HepG2 (cell line): ENCODE results near the gene PDIA4. TPM values are rescaled to one million over a fixed set of nuclear protein-coding genes. Genes with fewer than 3 reads are reported as not detected.

Experiments used
- ELF1 ChIP-seq: sonication (generic); formaldehyde crosslinking; IDR thresholded peaks from 2 replicates; pipeline ENCODE4 v1.4.0; 2020; ENCODE audit warnings: missing genetic modification reagents
- GATAD2A ChIP-seq: IDR thresholded peaks from 2 replicates; pipeline ENCODE4 v1.6.1; 2016
- HHEX ChIP-seq: IDR thresholded peaks from 2 replicates; pipeline ENCODE4 v1.6.1; 2016; ENCODE audit warnings: control low read depth
- HMG20B ChIP-seq: conservative IDR thresholded peaks from 2 replicates; pipeline ENCODE4 v1.6.1; 2016; ENCODE audit warnings: missing genetic modification reagents, missing compliant biosample characterization
- IRF2 ChIP-seq: IDR thresholded peaks from 2 replicates; pipeline ENCODE4 v1.6.1; 2018; ENCODE audit warnings: missing genetic modification reagents, missing compliant biosample characterization
- KDM1A ChIP-seq: IDR thresholded peaks from 2 replicates; pipeline ENCODE4 v1.6.1; 2016; ENCODE audit warnings: missing compliant biosample characterization
- KLF16 ChIP-seq, 2 experiments: sonication (generic) in 1 of 2; formaldehyde crosslinking in 1 of 2; IDR thresholded peaks; 2 replicates each; pipeline versions ENCODE4 v1.6.1 to v1.8.0; 2016 to 2023; ENCODE audit warnings: missing genetic modification reagents in 2 of 2, missing compliant biosample characterization in 1 of 2
- NR2F2 ChIP-seq: IDR thresholded peaks from 2 replicates; pipeline ENCODE4 v1.6.1; 2012; ENCODE audit warnings: low read depth, inconsistent platforms, borderline replicate concordance
- PHF5A ChIP-seq: IDR thresholded peaks from one replicate; pipeline ENCODE4 v1.6.1; 2018; ENCODE audit warnings: low read depth, missing genetic modification reagents; ENCODE audit not compliant: unreplicated experiment
- SALL1 ChIP-seq: sonication (generic); formaldehyde crosslinking; IDR thresholded peaks from 2 replicates; pipeline ENCODE4 v1.8.0; 2022; ENCODE audit warnings: mild to moderate bottlenecking, missing genetic modification reagents
- SNAPC2 ChIP-seq: sonication (generic); formaldehyde crosslinking; IDR thresholded peaks from 2 replicates; pipeline ENCODE4 v1.8.1; 2022; ENCODE audit warnings: mild to moderate bottlenecking, missing genetic modification reagents
- SOX5 ChIP-seq: IDR thresholded peaks from 2 replicates; pipeline ENCODE4 v1.6.1; 2016; ENCODE audit warnings: borderline replicate concordance
- STAG1 ChIP-seq: sonication (generic); formaldehyde crosslinking; IDR thresholded peaks from 2 replicates; pipeline ENCODE4 v1.4.0; 2020; ENCODE audit warnings: missing genetic modification reagents
- YY1 ChIP-seq: IDR thresholded peaks from 2 replicates; pipeline ENCODE4 v1.6.1; 2011; ENCODE audit warnings: low read length, low read depth, moderate library complexity, mild to moderate bottlenecking; ENCODE audit not compliant: insufficient read depth, insufficient replicate concordance
- polyA plus RNA-seq, 8 experiments: library from polyadenylated mRNA; depleted of rRNA in 3 of 8; stranded (reverse) in 7 of 8; unstranded in 1 of 8; fragments of >200 nt; fragmentation: Illumina TruSeq in 4 of 8; extraction: Trizol in 4 of 8; gene quantifications; 2 replicates each; pipeline versions ENCODE4 v1.2.1 to v1.2.3, GENCODE V29; 2011 to 2016; ENCODE audit warnings: low read depth in 4 of 8, missing spikeins in 1 of 8, mixed read lengths in 1 of 8; ENCODE audit not compliant: insufficient read depth in 1 of 8
- total RNA-seq, 5 experiments: library from RNA; depleted of rRNA; stranded (reverse); fragments of >200 nt; fragmentation: Illumina TruSeq; extraction: Trizol; gene quantifications; 2 replicates each; pipeline ENCODE4 v1.2.3, GENCODE V29; 2016; ENCODE audit warnings: low read depth in 1 of 5
- TF ChIP-seq, protein P1 (sequence below): sonication (generic); formaldehyde crosslinking; IDR thresholded peaks from 2 replicates; pipeline ENCODE4 v1.4.0; 2020; ENCODE audit warnings: missing genetic modification reagents
- TF ChIP-seq, protein P2 (sequence below), 2 experiments: sonication (generic) in 1 of 2; formaldehyde crosslinking in 1 of 2; IDR thresholded peaks; 2 replicates each; pipeline versions ENCODE4 v1.4.0 to v1.6.1; 2016 to 2020; ENCODE audit warnings: borderline replicate concordance in 1 of 2, low read depth in 1 of 2, mild to moderate bottlenecking in 1 of 2, missing genetic modification reagents in 1 of 2
- TF ChIP-seq, protein P3 (sequence below), 2 experiments: sonication (generic) in 1 of 2; formaldehyde crosslinking in 1 of 2; IDR thresholded peaks; 2 replicates each; pipeline versions ENCODE4 v1.5.1 to v1.6.1; 2011 to 2020; ENCODE audit warnings: borderline replicate concordance in 1 of 2, low read depth in 1 of 2, low read length in 1 of 2, mild to moderate bottlenecking in 1 of 2, missing genetic modification reagents in 1 of 2, moderate library complexity in 1 of 2
- TF ChIP-seq, protein P4 (sequence below): sonication (generic); formaldehyde crosslinking; IDR thresholded peaks from 2 replicates; pipeline ENCODE4 v1.5.1; 2020; ENCODE audit warnings: missing genetic modification reagents, mild to moderate bottlenecking, borderline replicate concordance

PDIA4 gene
- total and polyA plus RNA-seq, 2 of the 13 experiments (the other 11 are each of a cell fraction or from before 2014, with no cell fraction given), result 278 to 402 TPM

DNA sequence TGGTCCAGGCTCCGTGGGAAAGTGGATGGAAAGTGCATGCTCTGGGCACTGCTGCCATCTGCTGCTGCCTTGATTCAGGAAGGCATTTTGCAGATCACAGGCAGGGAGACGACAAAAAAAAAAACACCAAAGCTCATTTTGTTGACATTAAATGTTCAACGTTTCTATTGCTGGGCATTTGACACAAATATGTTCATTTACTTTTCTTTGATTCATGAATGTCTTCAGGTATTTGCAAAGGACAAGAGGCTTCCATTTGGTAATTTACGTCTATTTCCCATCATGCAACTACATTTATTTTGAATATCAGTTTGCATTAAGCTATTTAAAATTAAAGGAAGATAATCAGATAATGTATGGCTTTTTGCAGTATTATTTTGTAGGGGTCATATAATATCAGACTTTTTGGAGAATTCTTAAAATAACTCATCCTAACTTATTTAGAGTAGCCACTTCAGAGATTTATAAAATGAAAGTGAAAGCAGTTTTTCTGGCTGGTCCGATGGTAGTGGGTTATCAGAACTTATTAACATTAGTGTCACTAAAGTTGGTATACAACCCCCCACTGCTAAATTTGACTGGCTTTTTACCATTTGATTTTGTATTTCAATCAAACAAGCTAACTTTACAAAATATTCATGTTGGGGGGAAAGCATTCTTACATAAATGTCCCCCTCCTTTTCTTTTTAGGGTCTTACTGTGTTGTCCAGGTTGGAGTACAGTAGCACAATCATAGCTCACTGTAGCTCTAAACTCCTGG lies 65.3 kb downstream of the PDIA4 start (continued):
- TF ChIP-seq, protein P1, sequence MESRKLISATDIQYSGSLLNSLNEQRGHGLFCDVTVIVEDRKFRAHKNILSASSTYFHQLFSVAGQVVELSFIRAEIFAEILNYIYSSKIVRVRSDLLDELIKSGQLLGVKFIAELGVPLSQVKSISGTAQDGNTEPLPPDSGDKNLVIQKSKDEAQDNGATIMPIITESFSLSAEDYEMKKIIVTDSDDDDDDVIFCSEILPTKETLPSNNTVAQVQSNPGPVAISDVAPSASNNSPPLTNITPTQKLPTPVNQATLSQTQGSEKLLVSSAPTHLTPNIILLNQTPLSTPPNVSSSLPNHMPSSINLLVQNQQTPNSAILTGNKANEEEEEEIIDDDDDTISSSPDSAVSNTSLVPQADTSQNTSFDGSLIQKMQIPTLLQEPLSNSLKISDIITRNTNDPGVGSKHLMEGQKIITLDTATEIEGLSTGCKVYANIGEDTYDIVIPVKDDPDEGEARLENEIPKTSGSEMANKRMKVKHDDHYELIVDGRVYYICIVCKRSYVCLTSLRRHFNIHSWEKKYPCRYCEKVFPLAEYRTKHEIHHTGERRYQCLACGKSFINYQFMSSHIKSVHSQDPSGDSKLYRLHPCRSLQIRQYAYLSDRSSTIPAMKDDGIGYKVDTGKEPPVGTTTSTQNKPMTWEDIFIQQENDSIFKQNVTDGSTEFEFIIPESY (CRISPR knock-in tag), result 0 out of 2 replicates have a peak, but pooled peaks have one; percentile 20
- TF ChIP-seq KLF16 (CRISPR knock-in tag; IDR thresholded peaks at IDR 0.05) (peak in 1 of 2 experiments; percentile 71; a peak in 1 of 4 replicates), SALL1 (CRISPR knock-in tag) (peak; percentile 32; the same call in 1 of the 2 replicates), ELF1 (CRISPR knock-in tag) (0 out of 2 replicates have a peak, but pooled peaks have one; percentile 20), IRF2 (CRISPR knock-in tag) (peak; percentile 19; the same call in 1 of the 2 replicates), HHEX (no peak), GATAD2A (CRISPR knock-in tag) (peak; percentile 3; the same call in 1 of the 2 replicates), YY1 (peak; percentile 10), NR2F2 (peak; percentile 6; the same call in 1 of the 2 replicates), HMG20B (CRISPR knock-in tag) (no peak), SNAPC2 (peak; percentile 100), PHF5A (peak; percentile 24), KDM1A (CRISPR knock-in tag) (peak; percentile 46; the same call in 1 of the 2 replicates), STAG1 (CRISPR knock-in tag) (peak; percentile 97), SOX5 (CRISPR knock-in tag) (0 out of 2 replicates have a peak, but pooled peaks have one; percentile 13)
- TF ChIP-seq, protein P2, sequence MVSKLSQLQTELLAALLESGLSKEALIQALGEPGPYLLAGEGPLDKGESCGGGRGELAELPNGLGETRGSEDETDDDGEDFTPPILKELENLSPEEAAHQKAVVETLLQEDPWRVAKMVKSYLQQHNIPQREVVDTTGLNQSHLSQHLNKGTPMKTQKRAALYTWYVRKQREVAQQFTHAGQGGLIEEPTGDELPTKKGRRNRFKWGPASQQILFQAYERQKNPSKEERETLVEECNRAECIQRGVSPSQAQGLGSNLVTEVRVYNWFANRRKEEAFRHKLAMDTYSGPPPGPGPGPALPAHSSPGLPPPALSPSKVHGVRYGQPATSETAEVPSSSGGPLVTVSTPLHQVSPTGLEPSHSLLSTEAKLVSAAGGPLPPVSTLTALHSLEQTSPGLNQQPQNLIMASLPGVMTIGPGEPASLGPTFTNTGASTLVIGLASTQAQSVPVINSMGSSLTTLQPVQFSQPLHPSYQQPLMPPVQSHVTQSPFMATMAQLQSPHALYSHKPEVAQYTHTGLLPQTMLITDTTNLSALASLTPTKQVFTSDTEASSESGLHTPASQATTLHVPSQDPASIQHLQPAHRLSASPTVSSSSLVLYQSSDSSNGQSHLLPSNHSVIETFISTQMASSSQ (IDR thresholded peaks at IDR 0.05; ENCODE audit: low read depth), result peak; percentile 11; the same call in 1 of the 2 replicates
- TF ChIP-seq, protein P2 (CRISPR knock-in tag; IDR thresholded peaks at IDR 0.05; ENCODE audit: borderline replicate concordance), result no peak
- TF ChIP-seq, protein P3, sequence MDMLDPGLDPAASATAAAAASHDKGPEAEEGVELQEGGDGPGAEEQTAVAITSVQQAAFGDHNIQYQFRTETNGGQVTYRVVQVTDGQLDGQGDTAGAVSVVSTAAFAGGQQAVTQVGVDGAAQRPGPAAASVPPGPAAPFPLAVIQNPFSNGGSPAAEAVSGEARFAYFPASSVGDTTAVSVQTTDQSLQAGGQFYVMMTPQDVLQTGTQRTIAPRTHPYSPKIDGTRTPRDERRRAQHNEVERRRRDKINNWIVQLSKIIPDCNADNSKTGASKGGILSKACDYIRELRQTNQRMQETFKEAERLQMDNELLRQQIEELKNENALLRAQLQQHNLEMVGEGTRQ (IDR thresholded peaks at IDR 0.05; ENCODE audit: low read depth, low read length), result no peak
- TF ChIP-seq, protein P3 (CRISPR knock-in tag; IDR thresholded peaks at IDR 0.05; ENCODE audit: borderline replicate concordance), result no peak
- TF ChIP-seq, protein P4, sequence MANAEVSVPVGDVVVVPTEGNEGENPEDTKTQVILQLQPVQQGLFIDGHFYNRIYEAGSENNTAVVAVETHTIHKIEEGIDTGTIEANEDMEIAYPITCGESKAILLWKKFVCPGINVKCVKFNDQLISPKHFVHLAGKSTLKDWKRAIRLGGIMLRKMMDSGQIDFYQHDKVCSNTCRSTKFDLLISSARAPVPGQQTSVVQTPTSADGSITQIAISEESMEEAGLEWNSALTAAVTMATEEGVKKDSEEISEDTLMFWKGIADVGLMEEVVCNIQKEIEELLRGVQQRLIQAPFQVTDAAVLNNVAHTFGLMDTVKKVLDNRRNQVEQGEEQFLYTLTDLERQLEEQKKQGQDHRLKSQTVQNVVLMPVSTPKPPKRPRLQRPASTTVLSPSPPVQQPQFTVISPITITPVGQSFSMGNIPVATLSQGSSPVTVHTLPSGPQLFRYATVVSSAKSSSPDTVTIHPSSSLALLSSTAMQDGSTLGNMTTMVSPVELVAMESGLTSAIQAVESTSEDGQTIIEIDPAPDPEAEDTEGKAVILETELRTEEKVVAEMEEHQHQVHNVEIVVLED (CRISPR knock-in tag), result 0 out of 2 replicates have a peak, but pooled peaks have one; percentile 24
